NCI-H510A (cell line): ENCODE data around the gene ANKRD39.

ENCODE experiments used
- DNase-seq: peaks from one replicate; lab custom pipeline; 2025; lab: John Stamatoyannopoulos, UW

Gene ANKRD39

GRCh38 chr2:96887493-96888012 lies 29.7 kb upstream of the ANKRD39 start:
- DNase-seq = no peak

- no peak for DNase-seq
These were observed 27.9 kb upstream of the ANKRD39 start for GRCh38 chr2:96885432-96886347.

GRCh38 chr2:96884299-96885094 lies 26.7 kb upstream of the ANKRD39 start:
- no peak for DNase-seq

GRCh38 chr2:96883306-96883705 lies 25.5 kb upstream of the ANKRD39 start:
- no peak for DNase-seq

GRCh38 chr2:96882906-96883305 lies 25.1 kb upstream of the ANKRD39 start:
- no peak for DNase-seq

GRCh38 chr2:96882230-96882629 lies 24.4 kb upstream of the ANKRD39 start:
- no peak for DNase-seq

- DNase-seq = no peak
These were observed 23.8 kb upstream of the ANKRD39 start for GRCh38 chr2:96881349-96882195.

GRCh38 chr2:96880891-96881273 lies 23.1 kb upstream of the ANKRD39 start:
- no peak for DNase-seq

GRCh38 chr2:96879545-96880040 lies 21.8 kb upstream of the ANKRD39 start:
- DNase-seq = no peak

GRCh38 chr2:96878796-96879544 lies 21.2 kb upstream of the ANKRD39 start:
- DNase-seq = no peak

GRCh38 chr2:96878171-96878570 lies 20.4 kb upstream of the ANKRD39 start:
- DNase-seq = no peak

- no peak for DNase-seq
These were observed 19.8 kb upstream of the ANKRD39 start for GRCh38 chr2:96877631-96878092.

- no peak for DNase-seq
These were observed 19.2 kb upstream of the ANKRD39 start for GRCh38 chr2:96877042-96877451.

GRCh38 chr2:96876269-96877041 lies 18.6 kb upstream of the ANKRD39 start:
- no peak for DNase-seq

GRCh38 chr2:96875498-96876268 lies 17.9 kb upstream of the ANKRD39 start:
- no peak for DNase-seq

GRCh38 chr2:96874198-96874831 lies 16.5 kb upstream of the ANKRD39 start:
- no peak for DNase-seq

GRCh38 chr2:96873651-96874096 lies 15.9 kb upstream of the ANKRD39 start:
- DNase-seq = no peak

- no peak for DNase-seq
These were observed 15.0 kb upstream of the ANKRD39 start for GRCh38 chr2:96872591-96873349.
